Measurements from ENCODE around the gene NWD2.
"Not testable (repeated sequence)": the region's sequence is repeated elsewhere in the genome, so short reads cannot be mapped to it uniquely, and the experiment has no call there.

NWD2 gene

GRCh38 chr4:37400241-37400881 lies 155.8 kb downstream of the NWD2 start:
- DNase-seq: no peak

GRCh38 chr4:37407938-37408826 lies 163.6 kb downstream of the NWD2 start:
- not testable (repeated sequence) for DNase-seq

GRCh38 chr4:37413612-37414011 lies 169.1 kb downstream of the NWD2 start:
- not testable (repeated sequence) for DNase-seq

GRCh38 chr4:37415845-37416369 lies 171.4 kb downstream of the NWD2 start:
- DNase-seq: no peak

- DNase-seq: no peak
Measured at GRCh38 chr4:37421614-37422013, 177.1 kb downstream of the NWD2 start.

GRCh38 chr4:37422102-37422501 lies 177.6 kb downstream of the NWD2 start:
- DNase-seq: no peak

- no peak for DNase-seq
Measured at GRCh38 chr4:37422638-37423037, 178.1 kb downstream of the NWD2 start.

GRCh38 chr4:37423310-37423709 lies 178.8 kb downstream of the NWD2 start:
- no peak for DNase-seq

GRCh38 chr4:37424753-37425152 lies 180.2 kb downstream of the NWD2 start:
- DNase-seq: no peak

- DNase-seq: no peak
Measured at GRCh38 chr4:37425857-37426256, 181.3 kb downstream of the NWD2 start.

GRCh38 chr4:37427193-37427592 lies 182.7 kb downstream of the NWD2 start:
- DNase-seq: no peak

- no peak for DNase-seq
Measured at GRCh38 chr4:37429906-37430305, 185.4 kb downstream of the NWD2 start.

GRCh38 chr4:37430718-37431416 lies 186.3 kb downstream of the NWD2 start:
- no peak for DNase-seq

GRCh38 chr4:37431417-37431743 lies 186.8 kb downstream of the NWD2 start:
- no peak for DNase-seq

GRCh38 chr4:37434469-37434868 lies 189.9 kb downstream of the NWD2 start:
- no peak for DNase-seq

- no peak for DNase-seq
Measured at GRCh38 chr4:37436546-37436945, 192.0 kb downstream of the NWD2 start.

GRCh38 chr4:37437163-37437562 lies 192.6 kb downstream of the NWD2 start:
- DNase-seq: no peak

GRCh38 chr4:37438564-37439279 lies 194.2 kb downstream of the NWD2 start:
- DNase-seq: no peak

GRCh38 chr4:37439809-37440474 lies 195.4 kb downstream of the NWD2 start:
- DNase-seq: no peak

GRCh38 chr4:37440501-37440900 lies 196.0 kb downstream of the NWD2 start:
- DNase-seq: no peak

- no peak for DNase-seq
Measured at GRCh38 chr4:37441231-37442061, 196.9 kb downstream of the NWD2 start.

GRCh38 chr4:37442062-37442323 lies 197.4 kb downstream of the NWD2 start:
- DNase-seq: no peak

All from effector CD8-positive, alpha-beta T cell (primary cell).